Astrocyte of the spinal cord (primary cell): ENCODE measurements around the gene WWOX.

ENCODE experiments used
- DNase-seq: peaks from one replicate; pipeline ENCODE4 v3.0.0; 2011; ENCODE audit warnings: low read depth, low spot score
- H3K4me3 ChIP-seq: 2 replicates; pipeline ENCODE4 v1.5.1; 2011; ENCODE audit warnings: low read depth, mild to moderate bottlenecking, low read length, moderate library complexity
- CTCF ChIP-seq: IDR thresholded peaks from 2 replicates; pipeline ENCODE4 v1.5.1; 2012; ENCODE audit warnings: low read depth, mild to moderate bottlenecking, low read length, inconsistent platforms
- in situ Hi-C: cut with HindIII; loops from 2 replicates; pipeline ENCODE4 v1.10.0; 2017; ENCODE audit warnings: low sequenced_read_pairs

The WWOX gene

DNA sequence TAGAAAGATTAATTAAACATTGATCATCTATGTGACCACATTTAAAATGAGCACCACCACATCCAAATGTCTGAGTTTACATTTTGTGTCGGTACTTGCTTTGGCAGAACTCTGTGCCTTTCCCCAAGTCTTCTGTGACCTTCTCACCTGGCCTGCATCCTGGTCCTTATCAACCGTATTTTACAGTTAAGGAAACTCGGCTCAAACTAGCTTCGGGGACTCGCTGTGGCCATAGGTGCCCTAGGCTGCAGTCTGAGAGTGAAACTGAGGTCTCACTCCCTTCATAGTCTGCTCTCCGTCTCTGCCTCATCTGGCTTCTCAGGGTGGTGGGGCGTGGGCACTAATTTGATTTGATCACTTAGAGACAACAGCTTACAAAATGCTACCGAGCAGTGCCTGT, 555.5 kb downstream of the WWOX start:
- no peak for DNase-seq
- no peak for TF ChIP-seq CTCF
- H3K4me3 ChIP-seq = no peak overlapping the region
- in situ Hi-C loops = no loop called here

- in situ Hi-C loops = no loop called here
- no peak for DNase-seq
- no peak overlapping the region for H3K4me3 ChIP-seq
- TF ChIP-seq CTCF = no peak
These were observed 556.1 kb downstream of the WWOX start for GRCh38 chr16:78655331-78656113.

GRCh38 chr16:78656887-78657286, 557.4 kb downstream of the WWOX start:
- in situ Hi-C loops = no loop called here
- TF ChIP-seq CTCF = no peak
- no peak for DNase-seq

DNA sequence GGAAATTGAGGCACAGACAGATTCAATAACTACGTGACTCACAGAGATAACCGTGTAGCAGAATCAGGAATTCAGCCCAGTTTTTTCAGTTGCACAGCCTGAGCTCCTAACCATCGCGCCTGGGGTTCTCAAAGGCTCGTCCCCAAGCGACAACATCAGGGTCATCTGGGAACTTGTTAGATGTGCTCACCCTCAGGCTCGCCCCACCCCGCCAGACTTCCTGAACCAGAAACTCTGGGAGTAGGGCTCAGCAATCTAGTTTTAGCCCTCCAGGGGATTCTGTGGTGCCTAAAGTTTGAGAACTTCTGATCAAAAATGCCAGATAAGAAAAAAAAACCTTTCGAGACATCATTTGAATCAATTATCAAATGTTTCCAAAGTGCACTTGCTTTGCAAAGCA, 559.8 kb downstream of the WWOX start:
- no peak for TF ChIP-seq CTCF

More at GRCh38 chr16:78656887-78657286, 557.4 kb downstream of the WWOX start:
- H3K4me3 ChIP-seq = no peak overlapping the region

DNA sequence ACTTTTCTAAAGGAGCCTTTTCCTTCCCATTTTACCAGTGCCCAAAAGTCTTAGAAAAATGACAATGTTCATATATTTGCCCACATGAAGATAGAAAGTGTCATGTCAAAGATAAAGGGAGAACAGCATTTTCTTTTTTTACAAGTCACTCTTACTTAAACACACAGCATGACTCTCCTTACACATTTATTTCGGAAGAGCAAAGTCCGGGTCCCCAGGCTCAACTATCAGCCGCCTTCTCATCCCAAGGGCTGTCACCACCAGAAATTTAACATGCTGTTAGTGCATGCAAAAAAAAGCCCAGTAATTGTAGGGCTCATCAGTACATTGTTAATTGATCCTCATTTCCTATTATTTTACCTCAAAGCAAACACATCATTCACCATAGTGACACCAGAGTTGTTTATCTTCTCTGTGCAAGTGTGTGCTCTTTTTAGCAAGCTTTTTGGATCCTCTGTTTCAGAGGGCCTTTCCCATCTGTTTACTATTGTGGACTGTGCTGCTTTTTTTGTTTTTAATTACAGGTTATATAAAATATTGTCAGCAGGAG, 560.3 kb downstream of the WWOX start:
- in situ Hi-C loops = no loop called here
- TF ChIP-seq CTCF = no peak
- H3K4me3 ChIP-seq = no peak overlapping the region
- no peak for DNase-seq

More for the DNA sequence above, 559.8 kb downstream of the WWOX start:
- no peak for DNase-seq
- no peak overlapping the region for H3K4me3 ChIP-seq
- in situ Hi-C loops = no loop called here

DNA sequence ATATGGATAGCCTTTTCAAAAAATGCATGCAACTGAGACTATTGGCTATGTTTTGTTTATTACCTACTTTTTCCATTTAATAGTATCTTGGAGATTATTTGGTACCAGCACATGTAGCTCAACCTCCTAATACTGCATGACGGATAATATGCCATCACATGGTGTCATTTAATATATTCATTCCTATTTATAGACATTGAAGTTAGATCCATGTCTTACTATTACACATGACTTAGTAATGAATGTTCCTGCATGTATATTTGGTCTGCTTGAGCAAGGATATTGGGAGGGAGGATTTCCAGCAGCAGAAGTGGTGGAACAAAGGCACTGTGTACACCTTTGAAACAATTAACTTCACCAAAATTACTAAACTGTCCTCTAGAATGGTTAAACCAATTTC, 561.3 kb downstream of the WWOX start:
- in situ Hi-C loops = no loop called here
- no peak overlapping the region for H3K4me3 ChIP-seq
- DNase-seq = no peak
- no peak for TF ChIP-seq CTCF
